ENCODE results near the gene NCK2. TPM values are rescaled to one million over a fixed set of nuclear protein-coding genes. Genes with fewer than 3 reads are reported as not detected.

NCK2 gene
- total and polyA plus RNA-seq, 10 of the 15 experiments (the other 5 are each of a cell fraction or from before 2014, with no cell fraction given) = 1.2 to 30.9 (median 14.1) TPM

DNA sequence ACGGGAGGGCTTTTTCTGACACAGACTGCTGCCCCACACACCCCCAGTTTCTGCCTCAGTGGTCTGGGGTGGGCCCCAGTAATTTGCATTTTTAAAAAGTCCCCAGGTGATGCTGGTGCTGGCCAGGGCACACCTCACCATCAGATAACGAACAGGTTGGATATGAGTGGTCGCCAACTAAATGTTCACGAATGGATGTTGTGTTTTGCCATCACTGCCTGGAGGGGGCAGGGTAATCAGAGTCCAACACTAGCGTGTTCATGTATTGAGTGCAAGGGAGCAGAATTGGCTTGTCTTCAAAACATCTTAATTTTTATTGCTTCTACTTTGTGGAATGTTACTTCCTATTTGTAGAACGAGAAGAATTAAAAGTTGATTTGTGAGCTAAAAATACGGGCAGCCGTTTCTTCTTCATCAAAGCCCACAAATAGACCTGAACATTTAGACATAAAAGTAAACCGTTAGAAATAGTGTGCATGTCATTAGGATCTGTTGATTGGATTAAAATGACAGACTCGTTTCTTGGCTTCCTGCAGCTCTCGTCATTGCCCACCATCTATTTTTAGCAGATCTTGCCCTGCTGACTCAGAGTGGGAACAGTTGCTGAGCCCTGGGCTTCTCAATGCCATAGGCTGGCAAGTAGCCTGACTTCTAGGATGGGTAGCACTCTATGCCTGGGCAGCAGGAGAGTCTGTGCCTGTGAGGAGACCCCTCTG lies 45.2 kb downstream of the NCK2 start (continued):
- TF ChIP-seq ZZZ3 (IDR thresholded peaks at IDR 0.05; ENCODE audit: control insufficient read depth, insufficient read length, low read depth) (no peak), PML (IDR thresholded peaks at IDR 0.05; ENCODE audit: low read length) (no peak), TCF12 (IDR thresholded peaks at IDR 0.05; ENCODE audit: low read depth, low read length) (no peak), DPF2 (IDR thresholded peaks at IDR 0.05) (0 out of 2 replicates have a peak, but pooled peaks have one; percentile 38), ASH2L (IDR thresholded peaks at IDR 0.05; ENCODE audit: borderline replicate concordance, low read depth) (no peak), ZNF622 (IDR thresholded peaks at IDR 0.05) (no peak), ESRRA (IDR thresholded peaks at IDR 0.05; ENCODE audit: low read length) (no peak), YBX1 (IDR thresholded peaks at IDR 0.05) (no peak), WRNIP1 (IDR thresholded peaks at IDR 0.05; ENCODE audit: borderline replicate concordance, low read depth, low read length) (no peak), STAT1 (conservative IDR thresholded peaks at IDR 0.05) (no peak), IKZF2 (IDR thresholded peaks at IDR 0.05) (no peak; a peak in 1 of 4 replicates), MYC (IDR thresholded peaks at IDR 0.05; ENCODE audit: insufficient read depth, insufficient read length, insufficient replicate concordance, low read length, severe bottlenecking) (no peak), NRF1 (conservative IDR thresholded peaks at IDR 0.05; ENCODE audit: low read depth, low read length) (no peak), JUNB (IDR thresholded peaks at IDR 0.05) (peak; percentile 83)
- TF ChIP-seq, protein P1, sequence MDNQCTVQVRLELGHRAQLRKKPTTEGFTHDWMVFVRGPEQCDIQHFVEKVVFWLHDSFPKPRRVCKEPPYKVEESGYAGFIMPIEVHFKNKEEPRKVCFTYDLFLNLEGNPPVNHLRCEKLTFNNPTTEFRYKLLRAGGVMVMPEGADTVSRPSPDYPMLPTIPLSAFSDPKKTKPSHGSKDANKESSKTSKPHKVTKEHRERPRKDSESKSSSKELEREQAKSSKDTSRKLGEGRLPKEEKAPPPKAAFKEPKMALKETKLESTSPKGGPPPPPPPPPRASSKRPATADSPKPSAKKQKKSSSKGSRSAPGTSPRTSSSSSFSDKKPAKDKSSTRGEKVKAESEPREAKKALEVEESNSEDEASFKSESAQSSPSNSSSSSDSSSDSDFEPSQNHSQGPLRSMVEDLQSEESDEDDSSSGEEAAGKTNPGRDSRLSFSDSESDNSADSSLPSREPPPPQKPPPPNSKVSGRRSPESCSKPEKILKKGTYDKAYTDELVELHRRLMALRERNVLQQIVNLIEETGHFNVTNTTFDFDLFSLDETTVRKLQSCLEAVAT (IDR thresholded peaks at IDR 0.05) = no peak
- TF ChIP-seq, protein P2, sequence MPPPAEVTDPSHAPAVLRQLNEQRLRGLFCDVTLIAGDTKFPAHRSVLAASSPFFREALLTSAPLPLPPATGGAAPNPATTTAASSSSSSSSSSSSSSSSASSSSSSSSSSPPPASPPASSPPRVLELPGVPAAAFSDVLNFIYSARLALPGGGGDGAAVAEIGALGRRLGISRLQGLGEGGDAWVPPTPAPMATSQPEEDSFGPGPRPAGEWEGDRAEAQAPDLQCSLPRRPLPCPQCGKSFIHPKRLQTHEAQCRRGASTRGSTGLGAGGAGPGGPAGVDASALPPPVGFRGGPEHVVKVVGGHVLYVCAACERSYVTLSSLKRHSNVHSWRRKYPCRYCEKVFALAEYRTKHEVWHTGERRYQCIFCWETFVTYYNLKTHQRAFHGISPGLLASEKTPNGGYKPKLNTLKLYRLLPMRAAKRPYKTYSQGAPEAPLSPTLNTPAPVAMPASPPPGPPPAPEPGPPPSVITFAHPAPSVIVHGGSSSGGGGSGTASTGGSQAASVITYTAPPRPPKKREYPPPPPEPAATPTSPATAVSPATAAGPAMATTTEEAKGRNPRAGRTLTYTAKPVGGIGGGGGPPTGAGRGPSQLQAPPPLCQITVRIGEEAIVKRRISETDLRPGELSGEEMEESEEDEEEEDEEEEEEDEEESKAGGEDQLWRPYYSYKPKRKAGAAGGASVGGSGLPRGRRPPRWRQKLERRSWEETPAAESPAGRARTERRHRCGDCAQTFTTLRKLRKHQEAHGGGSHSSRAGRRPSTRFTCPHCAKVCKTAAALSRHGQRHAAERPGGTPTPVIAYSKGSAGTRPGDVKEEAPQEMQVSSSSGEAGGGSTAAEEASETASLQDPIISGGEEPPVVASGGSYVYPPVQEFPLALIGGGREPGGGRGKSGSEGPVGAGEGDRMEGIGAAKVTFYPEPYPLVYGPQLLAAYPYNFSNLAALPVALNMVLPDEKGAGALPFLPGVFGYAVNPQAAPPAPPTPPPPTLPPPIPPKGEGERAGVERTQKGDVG (CRISPR knock-in tag; IDR thresholded peaks at IDR 0.05) = no peak
- TF ChIP-seq, protein P3, sequence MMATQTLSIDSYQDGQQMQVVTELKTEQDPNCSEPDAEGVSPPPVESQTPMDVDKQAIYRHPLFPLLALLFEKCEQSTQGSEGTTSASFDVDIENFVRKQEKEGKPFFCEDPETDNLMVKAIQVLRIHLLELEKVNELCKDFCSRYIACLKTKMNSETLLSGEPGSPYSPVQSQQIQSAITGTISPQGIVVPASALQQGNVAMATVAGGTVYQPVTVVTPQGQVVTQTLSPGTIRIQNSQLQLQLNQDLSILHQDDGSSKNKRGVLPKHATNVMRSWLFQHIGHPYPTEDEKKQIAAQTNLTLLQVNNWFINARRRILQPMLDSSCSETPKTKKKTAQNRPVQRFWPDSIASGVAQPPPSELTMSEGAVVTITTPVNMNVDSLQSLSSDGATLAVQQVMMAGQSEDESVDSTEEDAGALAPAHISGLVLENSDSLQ (IDR thresholded peaks at IDR 0.05) = no peak
- TF ChIP-seq, protein P4, sequence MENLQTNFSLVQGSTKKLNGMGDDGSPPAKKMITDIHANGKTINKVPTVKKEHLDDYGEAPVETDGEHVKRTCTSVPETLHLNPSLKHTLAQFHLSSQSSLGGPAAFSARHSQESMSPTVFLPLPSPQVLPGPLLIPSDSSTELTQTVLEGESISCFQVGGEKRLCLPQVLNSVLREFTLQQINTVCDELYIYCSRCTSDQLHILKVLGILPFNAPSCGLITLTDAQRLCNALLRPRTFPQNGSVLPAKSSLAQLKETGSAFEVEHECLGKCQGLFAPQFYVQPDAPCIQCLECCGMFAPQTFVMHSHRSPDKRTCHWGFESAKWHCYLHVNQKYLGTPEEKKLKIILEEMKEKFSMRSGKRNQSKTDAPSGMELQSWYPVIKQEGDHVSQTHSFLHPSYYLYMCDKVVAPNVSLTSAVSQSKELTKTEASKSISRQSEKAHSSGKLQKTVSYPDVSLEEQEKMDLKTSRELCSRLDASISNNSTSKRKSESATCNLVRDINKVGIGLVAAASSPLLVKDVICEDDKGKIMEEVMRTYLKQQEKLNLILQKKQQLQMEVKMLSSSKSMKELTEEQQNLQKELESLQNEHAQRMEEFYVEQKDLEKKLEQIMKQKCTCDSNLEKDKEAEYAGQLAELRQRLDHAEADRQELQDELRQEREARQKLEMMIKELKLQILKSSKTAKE (IDR thresholded peaks at IDR 0.05; ENCODE audit: low read depth, poor library complexity, severe bottlenecking) = no peak
- TF ChIP-seq, protein P5, sequence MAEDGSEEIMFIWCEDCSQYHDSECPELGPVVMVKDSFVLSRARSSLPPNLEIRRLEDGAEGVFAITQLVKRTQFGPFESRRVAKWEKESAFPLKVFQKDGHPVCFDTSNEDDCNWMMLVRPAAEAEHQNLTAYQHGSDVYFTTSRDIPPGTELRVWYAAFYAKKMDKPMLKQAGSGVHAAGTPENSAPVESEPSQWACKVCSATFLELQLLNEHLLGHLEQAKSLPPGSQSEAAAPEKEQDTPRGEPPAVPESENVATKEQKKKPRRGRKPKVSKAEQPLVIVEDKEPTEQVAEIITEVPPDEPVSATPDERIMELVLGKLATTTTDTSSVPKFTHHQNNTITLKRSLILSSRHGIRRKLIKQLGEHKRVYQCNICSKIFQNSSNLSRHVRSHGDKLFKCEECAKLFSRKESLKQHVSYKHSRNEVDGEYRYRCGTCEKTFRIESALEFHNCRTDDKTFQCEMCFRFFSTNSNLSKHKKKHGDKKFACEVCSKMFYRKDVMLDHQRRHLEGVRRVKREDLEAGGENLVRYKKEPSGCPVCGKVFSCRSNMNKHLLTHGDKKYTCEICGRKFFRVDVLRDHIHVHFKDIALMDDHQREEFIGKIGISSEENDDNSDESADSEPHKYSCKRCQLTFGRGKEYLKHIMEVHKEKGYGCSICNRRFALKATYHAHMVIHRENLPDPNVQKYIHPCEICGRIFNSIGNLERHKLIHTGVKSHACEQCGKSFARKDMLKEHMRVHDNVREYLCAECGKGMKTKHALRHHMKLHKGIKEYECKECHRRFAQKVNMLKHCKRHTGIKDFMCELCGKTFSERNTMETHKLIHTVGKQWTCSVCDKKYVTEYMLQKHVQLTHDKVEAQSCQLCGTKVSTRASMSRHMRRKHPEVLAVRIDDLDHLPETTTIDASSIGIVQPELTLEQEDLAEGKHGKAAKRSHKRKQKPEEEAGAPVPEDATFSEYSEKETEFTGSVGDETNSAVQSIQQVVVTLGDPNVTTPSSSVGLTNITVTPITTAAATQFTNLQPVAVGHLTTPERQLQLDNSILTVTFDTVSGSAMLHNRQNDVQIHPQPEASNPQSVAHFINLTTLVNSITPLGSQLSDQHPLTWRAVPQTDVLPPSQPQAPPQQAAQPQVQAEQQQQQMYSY (CRISPR knock-in tag; IDR thresholded peaks at IDR 0.05) = no peak

Data from GM12878 (cell line).